ENCODE data around the gene TNNC2. TPM values are rescaled to one million over a fixed set of nuclear protein-coding genes. Genes with fewer than 3 reads are reported as not detected.
"Not testable (repeated sequence)": the region's sequence is repeated elsewhere in the genome, so short reads cannot be mapped to it uniquely, and the experiment has no call there.

TNNC2 gene
- 1.5 TPM for total RNA-seq (2013)
- polyA plus RNA-seq (1 to 10 TPM in 2 of 3 donors, under 1 TPM in 1; 0.71 to 1.2 (median 1.0) TPM), polyA minus RNA-seq (0.55 TPM in 1 of 2 replicates, not detected in the other), total RNA-seq (0 to 0.58 (median 0.08) reads per million in 11 experiments)

DNA sequence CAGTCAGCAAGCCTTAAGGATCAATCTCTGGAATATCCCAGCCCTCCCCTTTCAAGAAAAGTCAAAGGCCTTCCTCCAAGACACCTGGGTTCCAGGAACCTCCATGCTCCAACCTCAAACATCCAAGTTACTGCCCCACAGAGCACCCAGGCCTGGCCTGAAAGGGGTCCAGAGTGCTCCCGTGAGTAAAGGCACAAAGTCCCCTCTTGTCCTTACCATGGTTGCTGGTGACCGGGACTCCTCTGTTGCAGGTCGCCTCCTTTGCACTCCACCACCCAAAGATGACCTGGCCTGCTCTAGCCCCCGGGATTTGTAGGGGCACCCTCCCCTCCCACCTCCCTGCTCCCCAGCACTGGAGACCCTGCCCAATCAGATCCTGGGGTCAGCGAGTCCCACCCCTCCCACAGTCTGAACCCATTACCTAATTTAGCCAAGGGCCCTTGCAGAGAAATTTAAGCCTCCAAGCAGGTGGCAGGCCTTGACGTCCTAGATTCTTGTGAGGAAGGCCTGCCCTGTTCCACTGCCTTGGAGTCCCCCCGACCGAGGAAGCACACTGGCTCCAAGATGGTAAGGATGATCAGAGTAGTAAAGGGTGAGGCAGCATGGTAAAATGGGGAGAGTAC is at the start of gene TNNC2:
Gene TNNC2 (minus strand): TSS at position 283 of the 623 bp plus-strand sequence. CDS start 64 bp downstream, at position 219.
- H3K27me3 ChIP-seq (ENCODE audit: control insufficient read depth in 2 of 2, insufficient read depth in 2 of 2, low read length in 2 of 2) = peaks cover 10 to 27% of the 10 kb centered on the region in 2 donors
- H2AFZ ChIP-seq (ENCODE audit: insufficient read depth, low read depth, low read length, poor library complexity, severe bottlenecking) = no peak within 1 kb of the TSS
- Mint-ChIP-seq H3K4me1 (peaks cover 42% of the 10 kb centered on the region), H3K27ac (peak within 1 kb of the TSS in 2 of 7 donors; percentile 13 to 41), H3K36me3 (peaks cover 0 to 8% of the 10 kb centered on the region in 2 donors), H3K27me3 (ENCODE audit: low read depth in 3 of 3) (peaks cover 33 to 36% (median 35%) of the 10 kb centered on the region in 3 donors), H3K9me3 (peaks cover 0 to 15% (median 5%) of the 10 kb centered on the region in 7 donors), H3K4me3 (no peak within 1 kb of the TSS)
- H3K9ac ChIP-seq (ENCODE audit: insufficient read depth, low read length, poor library complexity, severe bottlenecking) = no peak within 1 kb of the TSS
- H3K4me3 ChIP-seq (replicated peaks in 1 of 3; ENCODE audit: low read depth in 2 of 3, low read length in 3 of 3) = no peak within 1 kb of the TSS
- TF ChIP-seq, protein P1, sequence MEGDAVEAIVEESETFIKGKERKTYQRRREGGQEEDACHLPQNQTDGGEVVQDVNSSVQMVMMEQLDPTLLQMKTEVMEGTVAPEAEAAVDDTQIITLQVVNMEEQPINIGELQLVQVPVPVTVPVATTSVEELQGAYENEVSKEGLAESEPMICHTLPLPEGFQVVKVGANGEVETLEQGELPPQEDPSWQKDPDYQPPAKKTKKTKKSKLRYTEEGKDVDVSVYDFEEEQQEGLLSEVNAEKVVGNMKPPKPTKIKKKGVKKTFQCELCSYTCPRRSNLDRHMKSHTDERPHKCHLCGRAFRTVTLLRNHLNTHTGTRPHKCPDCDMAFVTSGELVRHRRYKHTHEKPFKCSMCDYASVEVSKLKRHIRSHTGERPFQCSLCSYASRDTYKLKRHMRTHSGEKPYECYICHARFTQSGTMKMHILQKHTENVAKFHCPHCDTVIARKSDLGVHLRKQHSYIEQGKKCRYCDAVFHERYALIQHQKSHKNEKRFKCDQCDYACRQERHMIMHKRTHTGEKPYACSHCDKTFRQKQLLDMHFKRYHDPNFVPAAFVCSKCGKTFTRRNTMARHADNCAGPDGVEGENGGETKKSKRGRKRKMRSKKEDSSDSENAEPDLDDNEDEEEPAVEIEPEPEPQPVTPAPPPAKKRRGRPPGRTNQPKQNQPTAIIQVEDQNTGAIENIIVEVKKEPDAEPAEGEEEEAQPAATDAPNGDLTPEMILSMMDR (IDR thresholded peaks at IDR 0.05) = no peak
- H3K27ac ChIP-seq (ENCODE audit: low read depth in 1 of 2, low read length in 2 of 2) = no peak within 1 kb of the TSS
- H3K4me2 ChIP-seq (replicated peaks; ENCODE audit: extremely low read depth, low read length, poor library complexity, severe bottlenecking) = no peak within 1 kb of the TSS
- H3K9me3 ChIP-seq (replicated peaks in 1 of 2; ENCODE audit: control insufficient read depth in 1 of 2, insufficient read depth in 1 of 2, low read length in 2 of 2) = no peaks in the 10 kb centered on the region
- intact Hi-C loops (cut with micrococcal nuclease) = no loop called here
- DNase-seq = no peak
- no peaks in the 10 kb centered on the region for H3K79me2 ChIP-seq (ENCODE audit: insufficient read depth, low read length)
- no peaks in the 10 kb centered on the region for H4K20me1 ChIP-seq (ENCODE audit: insufficient read depth, low read length)
- H3K4me1 ChIP-seq (ENCODE audit: control insufficient read depth in 1 of 2, insufficient read depth in 2 of 2, low read length in 2 of 2) = peaks cover 25 to 34% of the 10 kb centered on the region in 2 donors
- H3K36me3 ChIP-seq (replicated peaks in 1 of 2; ENCODE audit: control insufficient read depth in 1 of 2, insufficient read depth in 2 of 2, low read length in 2 of 2) = no peaks in the 10 kb centered on the region
- whole genome bisulfite sequencing (ENCODE audit: insufficient coverage) = 96% methylated on average over 7 of the region's 8 CpGs

DNA sequence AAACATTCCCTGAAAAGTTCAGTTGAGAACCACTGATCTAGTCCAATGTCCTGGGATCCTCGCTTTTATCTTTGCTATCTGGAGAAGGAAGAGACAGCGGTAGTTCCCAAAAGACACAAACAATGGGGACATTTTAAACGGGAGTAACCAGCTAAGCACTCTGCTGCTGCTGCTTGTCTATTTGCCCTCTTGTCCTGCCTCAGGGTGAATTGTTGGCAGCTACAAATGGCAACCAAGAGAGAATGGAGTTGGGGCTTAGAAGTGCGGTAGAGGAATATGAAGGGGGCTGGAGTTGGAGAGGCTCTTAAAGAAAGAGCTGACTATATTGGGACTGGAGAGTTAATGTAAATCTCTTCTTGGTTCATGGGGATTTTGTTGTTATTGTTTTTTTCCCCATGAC is 47.5 kb upstream of the TNNC2 start:
- Mint-ChIP-seq H3K4me3 (no peak overlapping the region), H3K27ac (no peak overlapping the region), H3K4me1 (no peaks in the 10 kb centered on the region), H3K36me3 (peaks cover 35 to 40% of the 10 kb centered on the region in 2 donors), H3K27me3 (ENCODE audit: low read depth in 3 of 3) (no peaks in the 10 kb centered on the region), H3K9me3 (no peaks in the 10 kb centered on the region)
- H3K9ac ChIP-seq (ENCODE audit: insufficient read depth, low read length, poor library complexity, severe bottlenecking) = no peak overlapping the region
- no peaks in the 10 kb centered on the region for H3K9me3 ChIP-seq (replicated peaks in 1 of 2; ENCODE audit: control insufficient read depth in 1 of 2, insufficient read depth in 1 of 2, low read length in 2 of 2)
- H4K20me1 ChIP-seq (ENCODE audit: insufficient read depth, low read length) = no peaks in the 10 kb centered on the region
- H3K27me3 ChIP-seq (ENCODE audit: control insufficient read depth in 2 of 2, insufficient read depth in 2 of 2, low read length in 2 of 2) = no peaks in the 10 kb centered on the region
- no peak overlapping the region for H3K4me3 ChIP-seq (replicated peaks in 1 of 3; ENCODE audit: low read depth in 2 of 3, low read length in 3 of 3)
- no peak overlapping the region for H3K4me2 ChIP-seq (replicated peaks; ENCODE audit: extremely low read depth, low read length, poor library complexity, severe bottlenecking)
- intact Hi-C loops (cut with micrococcal nuclease) = no loop called here
- TF ChIP-seq, protein P1 (IDR thresholded peaks at IDR 0.05) = no peak
- no peak for DNase-seq
- H3K4me1 ChIP-seq (ENCODE audit: control insufficient read depth in 1 of 2, insufficient read depth in 2 of 2, low read length in 2 of 2) = no peaks in the 10 kb centered on the region
- WGBS (ENCODE audit: insufficient coverage) = 91% methylated on average over 4 of the region's 4 CpGs
- H3K79me2 ChIP-seq (ENCODE audit: insufficient read depth, low read length) = no peaks in the 10 kb centered on the region
- H3K27ac ChIP-seq (ENCODE audit: low read depth in 1 of 2, low read length in 2 of 2) = no peak overlapping the region
- H2AFZ ChIP-seq (ENCODE audit: insufficient read depth, low read depth, low read length, poor library complexity, severe bottlenecking) = no peak overlapping the region
- H3K36me3 ChIP-seq (replicated peaks in 1 of 2; ENCODE audit: control insufficient read depth in 1 of 2, insufficient read depth in 2 of 2, low read length in 2 of 2) = peaks cover 22 to 24% of the 10 kb centered on the region in 2 donors

DNA sequence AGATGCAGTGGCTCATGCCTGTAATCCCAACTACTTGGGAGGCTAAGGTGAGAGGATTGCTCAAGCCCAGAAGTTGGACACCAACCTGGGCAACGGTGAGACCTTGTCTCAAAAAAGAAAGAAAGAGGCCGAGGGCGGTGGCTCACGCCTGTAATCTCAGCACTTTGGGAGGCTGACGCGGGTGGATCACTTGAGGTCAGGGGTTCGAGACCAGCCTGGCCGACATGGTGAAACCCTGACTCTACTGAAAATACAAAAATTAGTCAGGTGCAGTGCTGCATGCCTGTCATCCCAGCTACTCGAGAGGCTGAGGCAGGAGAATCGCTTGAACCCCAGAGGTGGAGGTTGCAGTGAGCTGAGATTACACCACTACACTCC is 47.0 kb upstream of the TNNC2 start:
- H3K4me1 Mint-ChIP-seq; H3K9me3 ChIP-seq (replicated peaks in 1 of 2; ENCODE audit: control insufficient read depth in 1 of 2, insufficient read depth in 1 of 2, low read length in 2 of 2); intact Hi-C loops (cut with micrococcal nuclease); H3K27me3 ChIP-seq (ENCODE audit: control insufficient read depth in 2 of 2, insufficient read depth in 2 of 2, low read length in 2 of 2); DNase-seq; H4K20me1 ChIP-seq (ENCODE audit: insufficient read depth, low read length); H3K79me2 ChIP-seq (ENCODE audit: insufficient read depth, low read length); H3K27ac ChIP-seq (ENCODE audit: low read depth in 1 of 2, low read length in 2 of 2); H3K27ac Mint-ChIP-seq; H3K27me3 Mint-ChIP-seq (ENCODE audit: low read depth in 3 of 3); H3K4me3 ChIP-seq (replicated peaks in 1 of 3; ENCODE audit: low read depth in 2 of 3, low read length in 3 of 3); H2AFZ ChIP-seq (ENCODE audit: insufficient read depth, low read depth, low read length, poor library complexity, severe bottlenecking); H3K4me2 ChIP-seq (replicated peaks; ENCODE audit: extremely low read depth, low read length, poor library complexity, severe bottlenecking); H3K4me1 ChIP-seq (ENCODE audit: control insufficient read depth in 1 of 2, insufficient read depth in 2 of 2, low read length in 2 of 2); H3K9ac ChIP-seq (ENCODE audit: insufficient read depth, low read length, poor library complexity, severe bottlenecking); H3K4me3 Mint-ChIP-seq; H3K9me3 Mint-ChIP-seq: not testable (repeated sequence)
- peaks cover 35 to 43% of the 10 kb centered on the region in 2 donors for H3K36me3 Mint-ChIP-seq
- 98% methylated on average over 6 of the region's 10 CpGs for WGBS (ENCODE audit: insufficient coverage)
- H3K36me3 ChIP-seq (replicated peaks in 1 of 2; ENCODE audit: control insufficient read depth in 1 of 2, insufficient read depth in 2 of 2, low read length in 2 of 2) = peaks cover 22 to 24% of the 10 kb centered on the region in 2 donors
